AML-193 (cell line): ENCODE data around the gene SMCO4.
"Not testable (repeated sequence)": the region's sequence is repeated elsewhere in the genome, so short reads cannot be mapped to it uniquely, and the experiment has no call there.

Experiments used
- DNase-seq, 2 experiments: peaks; one replicate each; lab custom pipeline; 2025; lab: John Stamatoyannopoulos, UW

The SMCO4 gene

GRCh38 chr11:93477684-93478234, 65.4 kb downstream of the SMCO4 start:
- no peak for DNase-seq

GRCh38 chr11:93476796-93477195, 66.4 kb downstream of the SMCO4 start:
- DNase-seq = no peak

GRCh38 chr11:93474123-93474522, 69.1 kb downstream of the SMCO4 start:
- DNase-seq = no peak

- no peak for DNase-seq
These were observed 74.9 kb downstream of the SMCO4 start for GRCh38 chr11:93468290-93468689.

GRCh38 chr11:93467054-93467453, 76.1 kb downstream of the SMCO4 start:
- no peak for DNase-seq

GRCh38 chr11:93464927-93465540, 78.2 kb downstream of the SMCO4 start:
- no peak for DNase-seq

GRCh38 chr11:93463666-93464065, 79.5 kb downstream of the SMCO4 start:
- DNase-seq = not testable (repeated sequence)

- no peak for DNase-seq
These were observed 84.9 kb downstream of the SMCO4 start for GRCh38 chr11:93458286-93458685.

GRCh38 chr11:93444617-93445073, 98.5 kb downstream of the SMCO4 start:
- DNase-seq = no peak

- DNase-seq = not testable (repeated sequence)
These were observed 100.0 kb downstream of the SMCO4 start for GRCh38 chr11:93443232-93443631.

GRCh38 chr11:93432247-93432646, 110.9 kb downstream of the SMCO4 start:
- DNase-seq = no peak
